Cerebellar nuclear complex (tissue), 1 donor: Measurements from ENCODE around the gene SIAH1.
"Not testable (repeated sequence)": the region's sequence is repeated elsewhere in the genome, so short reads cannot be mapped to it uniquely, and the experiment has no call there.

Source experiments
- DNase-seq, 2 experiments: peaks; one replicate each; lab custom pipeline; 2025; lab: John Stamatoyannopoulos, UW

Gene SIAH1

GRCh38 chr16:48366165-48367093 lies 18.8 kb downstream of the SIAH1 start:
- no peak for DNase-seq

GRCh38 chr16:48365601-48366164 lies 19.5 kb downstream of the SIAH1 start:
- peak in 1 of 2 experiments; percentile 42 for DNase-seq

- no peak for DNase-seq
Observed at GRCh38 chr16:48365025-48365600, 20.1 kb downstream of the SIAH1 start.

GRCh38 chr16:48361540-48362144 lies 23.6 kb downstream of the SIAH1 start:
- DNase-seq: no peak

- DNase-seq: no peak
Observed at GRCh38 chr16:48361012-48361411, 24.2 kb downstream of the SIAH1 start.

- DNase-seq: no peak
Observed at GRCh38 chr16:48359983-48360382, 25.2 kb downstream of the SIAH1 start.

- DNase-seq: no peak
Observed at GRCh38 chr16:48358419-48358818, 26.8 kb downstream of the SIAH1 start.

- no peak for DNase-seq
Observed at GRCh38 chr16:48356633-48357376, 28.4 kb downstream of the SIAH1 start.

GRCh38 chr16:48354877-48355855 lies 30.0 kb downstream of the SIAH1 start:
- DNase-seq: no peak

- DNase-seq: not testable (repeated sequence)
Observed at GRCh38 chr16:48354385-48354784, 30.8 kb downstream of the SIAH1 start.

GRCh38 chr16:48353565-48354163 lies 31.5 kb downstream of the SIAH1 start:
- no peak for DNase-seq

- no peak for DNase-seq
Observed at GRCh38 chr16:48352648-48353390, 32.4 kb downstream of the SIAH1 start.

- DNase-seq: no peak
Observed at GRCh38 chr16:48350736-48351135, 34.5 kb downstream of the SIAH1 start.

- DNase-seq: peak; percentile 25 to 53
Observed at GRCh38 chr16:48347980-48348379, 37.2 kb downstream of the SIAH1 start.

GRCh38 chr16:48347191-48347865 lies 37.9 kb downstream of the SIAH1 start:
- peak in 1 of 2 experiments; percentile 35 for DNase-seq

GRCh38 chr16:48342591-48342990 lies 42.6 kb downstream of the SIAH1 start:
- no peak for DNase-seq

- DNase-seq: no peak
Observed at GRCh38 chr16:48340054-48340453, 45.2 kb downstream of the SIAH1 start.

GRCh38 chr16:48335961-48336360 lies 49.3 kb downstream of the SIAH1 start:
- DNase-seq: no peak

GRCh38 chr16:48334325-48334724 lies 50.9 kb downstream of the SIAH1 start:
- DNase-seq: no peak
